Hepatocyte (in vitro differentiated cells): ENCODE data around the gene CDC20.

Experiments
- EZH2 ChIP-seq: fragments of 200-600 bp; sonication (generic); IDR thresholded peaks from 2 replicates; pipeline ENCODE4 v1.6.1; 2016; ENCODE audit warnings: antibody characterized with exemption, mild to moderate bottlenecking, borderline replicate concordance
- TF ChIP-seq, protein P1 (sequence below): fragments of 200-600 bp; sonication (generic); IDR thresholded peaks from 2 replicates; pipeline ENCODE4 v1.5.1; 2016; ENCODE audit warnings: antibody characterized with exemption, mild to moderate bottlenecking; ENCODE audit not compliant: poor library complexity

DNA sequence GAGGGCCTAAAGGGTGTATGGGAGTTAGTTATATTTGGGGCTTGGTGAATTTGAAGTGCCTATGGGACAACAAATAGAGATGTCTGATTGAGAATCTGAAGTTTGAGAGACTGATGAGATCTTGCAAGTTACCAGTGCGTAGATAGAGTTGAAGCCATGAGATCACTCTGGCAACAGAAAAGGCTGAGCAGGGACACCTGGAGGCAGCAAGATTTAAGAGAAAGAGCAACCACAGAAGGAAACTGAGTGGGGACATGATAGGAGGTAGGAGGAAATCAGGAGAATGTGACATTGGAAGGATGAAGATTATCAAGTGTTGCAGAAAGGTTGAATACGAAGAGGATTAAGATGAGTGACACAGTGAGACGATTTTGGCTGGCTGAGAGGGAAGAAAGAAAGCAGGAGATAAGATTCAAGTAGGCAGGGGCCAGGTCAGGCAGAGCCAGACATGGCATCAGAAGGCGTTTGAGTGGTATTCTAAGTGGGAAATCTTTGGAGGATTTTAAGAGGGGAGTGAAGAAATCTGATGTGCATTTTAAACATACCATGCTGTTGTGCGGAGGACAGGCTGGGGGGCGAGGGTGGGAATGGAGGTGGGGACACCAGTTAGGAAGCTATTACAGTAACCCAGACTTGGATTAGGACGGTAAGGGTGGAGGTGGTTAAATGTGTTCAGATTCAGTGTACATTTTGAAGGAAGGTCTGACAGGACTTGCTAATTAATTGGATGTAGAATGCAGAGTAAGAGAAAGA is 24.2 kb upstream of the CDC20 start:
- TF ChIP-seq, protein P1, sequence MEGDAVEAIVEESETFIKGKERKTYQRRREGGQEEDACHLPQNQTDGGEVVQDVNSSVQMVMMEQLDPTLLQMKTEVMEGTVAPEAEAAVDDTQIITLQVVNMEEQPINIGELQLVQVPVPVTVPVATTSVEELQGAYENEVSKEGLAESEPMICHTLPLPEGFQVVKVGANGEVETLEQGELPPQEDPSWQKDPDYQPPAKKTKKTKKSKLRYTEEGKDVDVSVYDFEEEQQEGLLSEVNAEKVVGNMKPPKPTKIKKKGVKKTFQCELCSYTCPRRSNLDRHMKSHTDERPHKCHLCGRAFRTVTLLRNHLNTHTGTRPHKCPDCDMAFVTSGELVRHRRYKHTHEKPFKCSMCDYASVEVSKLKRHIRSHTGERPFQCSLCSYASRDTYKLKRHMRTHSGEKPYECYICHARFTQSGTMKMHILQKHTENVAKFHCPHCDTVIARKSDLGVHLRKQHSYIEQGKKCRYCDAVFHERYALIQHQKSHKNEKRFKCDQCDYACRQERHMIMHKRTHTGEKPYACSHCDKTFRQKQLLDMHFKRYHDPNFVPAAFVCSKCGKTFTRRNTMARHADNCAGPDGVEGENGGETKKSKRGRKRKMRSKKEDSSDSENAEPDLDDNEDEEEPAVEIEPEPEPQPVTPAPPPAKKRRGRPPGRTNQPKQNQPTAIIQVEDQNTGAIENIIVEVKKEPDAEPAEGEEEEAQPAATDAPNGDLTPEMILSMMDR, result no peak
- TF ChIP-seq EZH2, result no peak
